Trophoblast cell (in vitro differentiated cells and primary cell): ENCODE results near the gene SEMA5A.

Experiments used
- DNase-seq, 2 donors: peaks; one replicate each; pipeline ENCODE4 v3.0.0-alpha.2; 2016
- H2AFZ ChIP-seq: 2 replicates; pipeline ENCODE4 v1.6.1; 2013; ENCODE audit warnings: low read length, moderate library complexity, mild to moderate bottlenecking; ENCODE audit not compliant: insufficient read depth, poor library complexity
- H2AK5ac ChIP-seq: 2 replicates; pipeline ENCODE4 v1.6.1; 2013; ENCODE audit warnings: mild to moderate bottlenecking, low read length
- H2BK120ac ChIP-seq: 2 replicates; pipeline ENCODE4 v1.6.1; 2013; ENCODE audit warnings: low read length, mild to moderate bottlenecking, moderate library complexity; ENCODE audit not compliant: insufficient read depth, poor library complexity
- H2BK12ac ChIP-seq: 2 replicates; pipeline ENCODE4 v1.6.1; 2013; ENCODE audit warnings: mild to moderate bottlenecking, low read length, moderate library complexity
- H2BK5ac ChIP-seq: 2 replicates; pipeline ENCODE4 v1.6.1; 2013; ENCODE audit warnings: low read length, low read depth, moderate library complexity, mild to moderate bottlenecking; ENCODE audit not compliant: poor library complexity
- H3K14ac ChIP-seq: 2 replicates; pipeline ENCODE4 v1.6.1; 2013; ENCODE audit warnings: mild to moderate bottlenecking, low read length
- H3K18ac ChIP-seq: 2 replicates; pipeline ENCODE4 v1.6.1; 2013; ENCODE audit warnings: mild to moderate bottlenecking, low read length
- H3K23ac ChIP-seq: 2 replicates; pipeline ENCODE4 v1.6.1; 2013; ENCODE audit warnings: low read length
- H3K27ac ChIP-seq: 2 replicates; pipeline ENCODE4 v1.5.1; 2013; ENCODE audit warnings: low read depth, mild to moderate bottlenecking, inconsistent platforms, low read length, moderate library complexity
- H3K27me3 ChIP-seq: 2 replicates; pipeline ENCODE4 v1.6.1; 2013; ENCODE audit warnings: inconsistent platforms, mild to moderate bottlenecking, low read length, moderate library complexity; ENCODE audit not compliant: insufficient read depth
- H3K36me3 ChIP-seq, 2 experiments: 1 replicate in 1 of 2; 2 replicates in 1 of 2; pipeline ENCODE4 v1.6.1; 2013; ENCODE audit warnings: low read length in 2 of 2, mild to moderate bottlenecking in 2 of 2, moderate library complexity in 1 of 2; ENCODE audit not compliant: insufficient read depth in 2 of 2, control insufficient read depth in 1 of 2
- H3K4ac ChIP-seq: 2 replicates; pipeline ENCODE4 v1.6.1; 2013; ENCODE audit warnings: low read depth, mild to moderate bottlenecking, low read length, moderate library complexity
- H3K4me1 ChIP-seq, 2 experiments: 1 replicate in 1 of 2; 2 replicates in 1 of 2; pipeline ENCODE4 v1.6.1; 2013; ENCODE audit warnings: low read length in 2 of 2, mild to moderate bottlenecking in 2 of 2, moderate library complexity in 1 of 2; ENCODE audit not compliant: insufficient read depth in 2 of 2, control insufficient read depth in 1 of 2
- H3K4me2 ChIP-seq: 2 replicates; pipeline ENCODE4 v1.6.1; 2013; ENCODE audit warnings: inconsistent platforms, mild to moderate bottlenecking, low read length, moderate library complexity
- H3K4me3 ChIP-seq: 2 replicates; pipeline ENCODE4 v1.5.1; 2013; ENCODE audit warnings: mild to moderate bottlenecking, low read depth, low read length, inconsistent platforms
- H3K79me1 ChIP-seq: one replicate; pipeline ENCODE4 v1.6.1; 2013; ENCODE audit warnings: low read length
- H3K79me2 ChIP-seq: 2 replicates; pipeline ENCODE4 v1.6.1; 2013; ENCODE audit warnings: low read length, mild to moderate bottlenecking; ENCODE audit not compliant: control insufficient read depth, insufficient read depth, poor library complexity
- H3K9ac ChIP-seq: 2 replicates; pipeline ENCODE4 v1.6.1; 2013; ENCODE audit warnings: mild to moderate bottlenecking, low read length
- H3K9me3 ChIP-seq: 2 replicates; pipeline ENCODE4 v1.6.1; 2013; ENCODE audit warnings: low read depth, mild to moderate bottlenecking, control low read depth, inconsistent platforms, low read length; ENCODE audit not compliant: insufficient read depth
- H4K12ac ChIP-seq: 2 replicates; pipeline ENCODE4 v1.6.1; 2013; ENCODE audit warnings: low read depth, mild to moderate bottlenecking, low read length, moderate library complexity
- H4K8ac ChIP-seq: 2 replicates; pipeline ENCODE4 v1.6.1; 2013; ENCODE audit warnings: low read depth, mild to moderate bottlenecking, low read length, moderate library complexity
- H4K91ac ChIP-seq: one replicate; pipeline ENCODE4 v1.6.1; 2013; ENCODE audit warnings: low read depth, mild to moderate bottlenecking, low read length, moderate library complexity
- WGBS: extraction: QIAGEN DNeasy Blood & Tissue Kit; methylation state at CpG from one replicate; pipeline ENCODE4 v1.1.7; 2013; ENCODE audit warnings: missing lambda C conversion rate; ENCODE audit not compliant: insufficient read length, insufficient coverage; ENCODE audit errors: extremely low coverage; 5-methylcytosine and 5-hydroxymethylcytosine counted together

SEMA5A gene

DNA sequence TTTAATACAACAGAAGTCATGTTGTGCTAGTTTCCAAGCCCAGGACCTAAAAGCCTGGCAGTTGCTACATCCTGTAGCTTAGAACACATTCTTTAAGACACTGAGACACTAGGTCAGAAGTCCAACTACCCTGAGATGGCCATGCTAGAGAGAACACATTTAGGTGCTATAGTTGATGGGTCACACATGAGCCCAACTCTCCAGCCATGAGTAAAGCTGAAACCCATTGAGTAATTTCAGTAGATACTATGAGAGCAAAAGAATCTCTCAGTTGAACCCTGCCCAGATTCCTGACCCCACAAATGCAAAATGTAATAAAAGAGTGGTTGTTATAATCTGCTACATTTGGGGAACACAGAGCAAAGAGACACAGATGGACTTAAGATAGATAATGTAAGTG is 164.4 kb downstream of the SEMA5A start:
- Histone ChIP-seq H3K27me3 (no peaks in the 10 kb centered on the region), H2BK5ac (no peak overlapping the region), H4K12ac (no peak overlapping the region), H3K4ac (no peak overlapping the region), H3K9ac (no peak overlapping the region), H2BK12ac (no peak overlapping the region), H3K4me2 (no peak overlapping the region), H4K8ac (no peak overlapping the region), H3K79me2 (peaks cover 2% of the 10 kb centered on the region), H3K18ac (no peak overlapping the region), H2AFZ (no peak overlapping the region), H3K14ac (no peak overlapping the region), H3K36me3 (peaks cover 5 to 13% of the 10 kb centered on the region in 2 experiments), H2AK5ac (no peak overlapping the region), H3K4me3 (no peak overlapping the region), H3K4me1 (peaks cover 0 to 19% of the 10 kb centered on the region in 2 experiments), H3K9me3 (no peaks in the 10 kb centered on the region), H3K23ac (no peak overlapping the region), H3K27ac (no peak overlapping the region), H4K91ac (no peak overlapping the region), H2BK120ac (no peak overlapping the region), H3K79me1 (peaks cover 1% of the 10 kb centered on the region)
- DNase-seq = peak; percentile 49 to 63

DNA sequence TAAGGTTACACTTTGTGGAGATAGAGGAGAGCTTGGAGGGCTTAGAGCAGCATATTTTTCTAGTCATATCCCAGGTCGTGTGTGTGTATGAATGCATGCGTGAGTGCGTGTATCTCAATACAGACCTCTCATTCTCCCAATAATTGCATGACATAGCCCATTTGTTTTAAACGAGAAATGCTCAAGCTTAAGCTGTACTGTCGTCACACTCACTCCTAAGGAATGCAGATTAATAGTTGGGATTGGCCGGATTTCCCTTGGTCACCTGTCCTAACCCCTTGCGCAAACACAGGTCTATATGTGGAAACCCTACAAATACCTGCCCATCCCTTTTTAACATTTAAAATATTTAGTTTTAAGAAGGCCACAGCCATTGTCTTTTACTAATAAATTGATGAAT is 165.8 kb downstream of the SEMA5A start:
- H3K23ac ChIP-seq = no peak overlapping the region
- H4K8ac ChIP-seq = no peak overlapping the region
- no peak overlapping the region for H3K9ac ChIP-seq
- WGBS = no CpG with 5 or more reads among the region's 7 CpGs
- peak; percentile 79 to 92 for DNase-seq
- H2AK5ac ChIP-seq = no peak overlapping the region
- no peak overlapping the region for H4K91ac ChIP-seq
- H3K79me2 ChIP-seq = peaks cover 2% of the 10 kb centered on the region
- H2BK5ac ChIP-seq = no peak overlapping the region
- no peak overlapping the region for H2BK12ac ChIP-seq
- no peak overlapping the region for H2AFZ ChIP-seq
- no peak overlapping the region for H2BK120ac ChIP-seq
- no peak overlapping the region for H3K27ac ChIP-seq
- peaks cover 2 to 22% of the 10 kb centered on the region in 2 experiments for H3K4me1 ChIP-seq
- no peaks in the 10 kb centered on the region for H3K79me1 ChIP-seq
- no peak overlapping the region for H4K12ac ChIP-seq
- H3K9me3 ChIP-seq = no peaks in the 10 kb centered on the region
- H3K14ac ChIP-seq = no peak overlapping the region
- no peak overlapping the region for H3K4me2 ChIP-seq
- H3K27me3 ChIP-seq = no peaks in the 10 kb centered on the region
- H3K4me3 ChIP-seq = no peak overlapping the region
- H3K36me3 ChIP-seq = peaks cover 2 to 8% of the 10 kb centered on the region in 2 experiments
- no peak overlapping the region for H3K4ac ChIP-seq
- H3K18ac ChIP-seq = no peak overlapping the region

DNA sequence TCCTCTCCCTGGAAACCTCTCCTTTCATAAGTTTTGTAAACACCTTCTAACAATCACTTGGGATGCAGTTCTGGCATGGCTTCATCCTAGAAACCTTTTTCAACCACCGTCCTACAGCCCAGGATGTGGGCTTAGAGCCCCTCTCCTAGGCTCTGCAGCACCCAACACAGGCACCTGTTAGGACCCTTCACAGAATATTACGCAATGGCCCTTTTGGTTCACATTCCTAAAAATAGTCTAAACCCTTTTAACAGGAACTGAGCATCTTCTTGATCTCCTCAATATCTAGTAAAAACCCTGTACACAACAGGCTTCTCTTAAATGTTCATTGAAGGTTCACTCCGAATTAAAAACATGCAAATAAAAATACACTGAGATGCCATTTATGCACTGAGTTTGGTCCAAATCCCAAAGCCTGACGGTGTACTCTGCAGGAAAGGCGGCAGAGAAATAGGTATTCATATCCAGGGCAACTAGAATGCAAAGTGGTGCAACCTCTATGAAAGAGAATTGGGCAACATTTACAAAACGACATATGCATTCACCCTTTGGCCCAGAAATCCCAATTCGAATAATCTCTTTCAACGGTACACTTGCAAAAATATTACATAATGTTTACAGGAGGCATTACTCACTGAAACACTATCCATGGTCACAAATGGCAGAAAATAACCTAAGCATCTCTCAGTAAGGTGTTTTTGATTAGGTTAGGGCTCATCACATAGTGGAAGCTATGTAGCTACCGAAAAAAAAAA is 169.3 kb downstream of the SEMA5A start:
- Histone ChIP-seq H2BK120ac (no peak overlapping the region), H3K27me3 (no peaks in the 10 kb centered on the region), H2AFZ (no peak overlapping the region), H3K4me2 (no peak overlapping the region), H3K27ac (no peak overlapping the region), H3K23ac (no peak overlapping the region), H3K4ac (no peak overlapping the region), H3K9ac (no peak overlapping the region), H4K8ac (no peak overlapping the region), H3K79me2 (peaks cover 2% of the 10 kb centered on the region), H4K91ac (no peak overlapping the region), H3K4me1 (peaks cover 2 to 21% of the 10 kb centered on the region in 2 experiments), H2BK5ac (no peak overlapping the region), H3K9me3 (peaks cover 5% of the 10 kb centered on the region), H3K18ac (no peak overlapping the region), H4K12ac (no peak overlapping the region), H3K79me1 (no peaks in the 10 kb centered on the region), H3K4me3 (no peak overlapping the region), H3K36me3 (peaks cover 11 to 16% of the 10 kb centered on the region in 2 experiments), H2AK5ac (no peak overlapping the region), H3K14ac (no peak overlapping the region), H2BK12ac (no peak overlapping the region)
- WGBS = no CpG with 5 or more reads among the region's 9 CpGs
- DNase-seq = peak in 1 of 2 donors; percentile 51

- Histone ChIP-seq H3K27ac (no peak overlapping the region), H4K91ac (no peak overlapping the region), H3K36me3 (peaks cover 11 to 16% of the 10 kb centered on the region in 2 experiments), H3K4me1 (peaks cover 2 to 18% of the 10 kb centered on the region in 2 experiments), H3K9ac (no peak overlapping the region), H2BK5ac (no peak overlapping the region), H2BK12ac (no peak overlapping the region), H2BK120ac (no peak overlapping the region), H3K79me1 (no peaks in the 10 kb centered on the region), H3K27me3 (no peaks in the 10 kb centered on the region), H3K14ac (no peak overlapping the region), H4K8ac (no peak overlapping the region), H3K18ac (no peak overlapping the region), H3K79me2 (peaks cover 2% of the 10 kb centered on the region), H4K12ac (no peak overlapping the region), H2AK5ac (no peak overlapping the region), H3K4ac (no peak overlapping the region), H3K23ac (no peak overlapping the region), H3K9me3 (peaks cover 5% of the 10 kb centered on the region), H3K4me2 (no peak overlapping the region), H3K4me3 (no peak overlapping the region), H2AFZ (no peak overlapping the region)
- no peak for DNase-seq
- WGBS = no CpG with 5 or more reads among the region's 2 CpGs
Observed at GRCh38 chr5:9375756-9376155, 170.1 kb downstream of the SEMA5A start.
